GM18519 (cell line): ENCODE measurements around the gene DIRAS1.

ENCODE experiments used
- ATAC-seq: cut with Tn5 transposase; IDR thresholded peaks from one replicate; pipeline ENCODE4 v1.9.1; 2021; ENCODE audit warnings: mild to moderate bottlenecking, moderate library complexity; ENCODE audit not compliant: unreplicated experiment, low FRiP score

Gene DIRAS1

GRCh38 chr19:2720777-2721569 is at the start of gene DIRAS1:
Gene DIRAS1 (minus strand): TSS chr19:2721372. CDS start chr19:2717806, 3,566 bp downstream.
- ATAC-seq: no peak

- ATAC-seq: no peak
Observed at GRCh38 chr19:2770055-2771013, 49.2 kb upstream of the DIRAS1 start.

GRCh38 chr19:2769218-2769617 is 48.0 kb upstream of the DIRAS1 start:
- no peak for ATAC-seq

- ATAC-seq: no peak
Observed at GRCh38 chr19:2768365-2769132, 47.4 kb upstream of the DIRAS1 start.

- ATAC-seq: no peak
Observed at GRCh38 chr19:2767688-2768087, 46.5 kb upstream of the DIRAS1 start.

- no peak for ATAC-seq
Observed at GRCh38 chr19:2766594-2767372, 45.6 kb upstream of the DIRAS1 start.

GRCh38 chr19:2765376-2765775 is 44.2 kb upstream of the DIRAS1 start:
- no peak for ATAC-seq

GRCh38 chr19:2764945-2765344 is 43.8 kb upstream of the DIRAS1 start:
- ATAC-seq: no peak

- no peak for ATAC-seq
Observed at GRCh38 chr19:2763687-2764086, 42.5 kb upstream of the DIRAS1 start.

GRCh38 chr19:2762783-2763496 is 41.8 kb upstream of the DIRAS1 start:
- ATAC-seq: no peak

GRCh38 chr19:2761876-2762782 is 41.0 kb upstream of the DIRAS1 start:
- no peak for ATAC-seq

- ATAC-seq: no peak
Observed at GRCh38 chr19:2761309-2761677, 40.1 kb upstream of the DIRAS1 start.

GRCh38 chr19:2759965-2760364 is 38.8 kb upstream of the DIRAS1 start:
- ATAC-seq: no peak

GRCh38 chr19:2759362-2759761 is 38.2 kb upstream of the DIRAS1 start:
- ATAC-seq: no peak

GRCh38 chr19:2758601-2759313 is 37.6 kb upstream of the DIRAS1 start:
- ATAC-seq: no peak

- ATAC-seq: no peak
Observed at GRCh38 chr19:2756921-2757881, 36.0 kb upstream of the DIRAS1 start.

GRCh38 chr19:2756477-2756876 is 35.3 kb upstream of the DIRAS1 start:
- no peak for ATAC-seq
